ENCODE data around the gene CCDC33.

DNA sequence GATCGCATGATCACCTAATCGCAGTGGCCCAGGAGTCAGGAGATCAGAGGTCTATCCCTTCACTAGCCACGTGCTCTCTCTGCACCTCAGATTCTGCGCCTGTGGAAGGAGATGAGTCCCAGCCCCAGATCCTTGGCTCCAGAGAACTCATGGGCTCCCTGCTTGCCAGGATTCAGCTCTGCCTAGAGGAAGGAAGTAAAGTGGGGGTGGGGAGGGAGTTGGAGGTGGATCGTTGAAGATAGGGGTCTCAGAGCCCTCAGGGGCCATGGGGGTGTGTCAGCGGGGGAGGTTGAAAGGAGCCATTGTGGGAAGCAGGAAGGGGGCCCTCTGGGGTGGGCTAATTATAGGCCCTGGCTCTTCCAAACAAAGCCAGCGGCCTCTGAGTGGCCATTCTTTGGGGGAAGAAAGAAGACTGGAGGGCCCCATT, 22.3 kb upstream of the CCDC33 start:
- TF ChIP-seq, protein P1, sequence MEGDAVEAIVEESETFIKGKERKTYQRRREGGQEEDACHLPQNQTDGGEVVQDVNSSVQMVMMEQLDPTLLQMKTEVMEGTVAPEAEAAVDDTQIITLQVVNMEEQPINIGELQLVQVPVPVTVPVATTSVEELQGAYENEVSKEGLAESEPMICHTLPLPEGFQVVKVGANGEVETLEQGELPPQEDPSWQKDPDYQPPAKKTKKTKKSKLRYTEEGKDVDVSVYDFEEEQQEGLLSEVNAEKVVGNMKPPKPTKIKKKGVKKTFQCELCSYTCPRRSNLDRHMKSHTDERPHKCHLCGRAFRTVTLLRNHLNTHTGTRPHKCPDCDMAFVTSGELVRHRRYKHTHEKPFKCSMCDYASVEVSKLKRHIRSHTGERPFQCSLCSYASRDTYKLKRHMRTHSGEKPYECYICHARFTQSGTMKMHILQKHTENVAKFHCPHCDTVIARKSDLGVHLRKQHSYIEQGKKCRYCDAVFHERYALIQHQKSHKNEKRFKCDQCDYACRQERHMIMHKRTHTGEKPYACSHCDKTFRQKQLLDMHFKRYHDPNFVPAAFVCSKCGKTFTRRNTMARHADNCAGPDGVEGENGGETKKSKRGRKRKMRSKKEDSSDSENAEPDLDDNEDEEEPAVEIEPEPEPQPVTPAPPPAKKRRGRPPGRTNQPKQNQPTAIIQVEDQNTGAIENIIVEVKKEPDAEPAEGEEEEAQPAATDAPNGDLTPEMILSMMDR (IDR thresholded peaks at IDR 0.05; ENCODE audit: low read length): no peak
- TF ChIP-seq EZH2 (optimal IDR thresholded peaks at IDR 0.05; ENCODE audit: low read depth, low read length) (no peak), EZH2phosphoT487 (IDR thresholded peaks at IDR 0.05; ENCODE audit: low read length) (no peak)
